ENCODE measurements around the gene MDM2.

GRCh38 chr12:68824131-68824530, 16.2 kb downstream of the MDM2 start:
- no peak for TF ChIP-seq CTCF (IDR thresholded peaks at IDR 0.05; ENCODE audit: low read length)
- no peak for TF ChIP-seq EZH2 (IDR thresholded peaks at IDR 0.05; ENCODE audit: borderline replicate concordance, low read length)

Data from OCI-LY1 (cell line).